NCI-H187 treated with DMSO at 0.1 percent for 48 hours (cell line): Measurements from ENCODE around the gene VWDE.
"Not testable (repeated sequence)": the region's sequence is repeated elsewhere in the genome, so short reads cannot be mapped to it uniquely, and the experiment has no call there.

Experiments
- DNase-seq: peaks from one replicate; lab custom pipeline; 2025; lab: John Stamatoyannopoulos, UW

VWDE gene

DNA sequence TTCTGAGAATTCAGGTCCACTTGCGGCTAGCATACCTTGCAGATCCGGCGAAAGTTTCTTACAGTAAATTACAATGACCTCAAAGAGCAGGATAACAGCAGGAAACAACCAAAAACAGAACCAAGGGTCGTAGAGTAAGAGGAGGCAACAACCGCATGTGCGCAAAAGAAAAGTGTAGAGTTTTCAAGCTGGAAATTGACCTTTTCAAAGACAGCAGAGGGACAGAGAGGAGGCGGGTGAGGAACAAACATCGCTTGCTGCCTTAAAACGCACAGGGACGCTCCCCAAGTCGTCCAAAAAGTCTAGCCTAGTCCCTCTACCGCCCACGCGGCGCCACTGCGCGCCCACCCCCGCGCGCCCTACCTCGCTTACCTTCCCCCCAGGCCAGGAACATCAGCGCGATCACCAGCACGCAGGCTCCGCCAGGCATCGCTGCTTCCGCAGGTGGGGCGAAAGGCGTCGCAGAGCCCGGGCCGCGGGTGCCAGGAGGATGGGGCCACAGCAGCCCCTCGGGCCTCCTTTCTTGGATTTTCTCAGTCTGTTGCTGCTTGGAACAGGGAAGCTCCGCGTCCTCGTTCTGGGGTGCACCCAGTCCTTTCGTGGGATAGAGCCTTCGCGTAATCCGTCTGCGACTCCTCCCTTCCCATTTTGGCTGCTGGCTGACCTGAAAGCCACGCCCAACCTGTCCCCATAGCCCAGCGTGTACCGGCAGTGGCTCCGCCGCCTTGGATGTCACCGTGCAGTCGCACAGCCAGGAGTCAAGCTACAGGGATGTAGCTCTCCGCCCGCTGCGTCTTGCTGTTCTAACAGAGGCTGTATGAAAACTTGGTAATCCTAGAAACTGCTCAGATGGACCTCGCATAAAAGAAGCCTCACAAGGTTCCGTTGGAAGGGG lies at the start of gene VWDE:
VWDE (minus strand) TSS at position 579 of the 895 bp plus-strand sequence; CDS start at position 430, 149 bp downstream.
- peak; percentile 57 for DNase-seq

DNA sequence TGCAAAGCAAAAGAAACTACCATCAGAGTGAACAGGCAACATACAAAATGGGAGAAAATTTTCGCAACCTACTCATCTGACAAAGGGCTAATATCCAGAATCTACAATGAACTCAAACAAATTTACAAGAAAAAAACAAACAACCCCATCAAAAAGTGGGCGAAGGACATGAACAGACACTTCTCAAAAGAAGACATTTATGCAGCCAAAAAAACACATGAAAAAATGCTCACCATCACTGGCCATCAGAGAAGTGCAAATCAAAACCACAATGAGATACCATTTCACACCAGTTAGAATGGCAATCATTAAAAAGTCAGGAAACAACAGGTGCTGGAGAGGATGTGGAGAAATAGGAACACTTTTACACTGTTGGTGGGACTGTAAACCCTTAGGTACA lies 49.5 kb upstream of the VWDE start:
- DNase-seq: not testable (repeated sequence)

DNA sequence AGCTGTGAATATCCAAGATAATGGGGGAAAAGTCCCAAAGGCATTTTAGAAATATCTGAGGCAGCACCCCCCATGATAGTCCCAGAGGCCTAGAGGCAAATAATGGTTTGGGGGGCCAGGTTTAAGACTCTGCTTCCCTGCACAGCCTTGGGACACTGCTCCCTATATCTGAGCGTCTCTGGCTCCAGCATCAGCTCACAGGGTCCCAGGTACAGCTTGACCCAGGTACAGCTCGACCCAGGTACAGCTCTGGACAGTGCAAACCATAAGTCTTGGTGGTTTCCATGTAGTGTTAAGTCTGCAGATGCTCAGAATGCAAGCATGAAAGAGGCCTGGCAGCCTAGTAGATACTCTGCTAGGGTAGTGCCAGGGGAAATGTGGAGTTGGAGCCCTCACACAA lies 47.0 kb upstream of the VWDE start:
- DNase-seq: no peak

DNA sequence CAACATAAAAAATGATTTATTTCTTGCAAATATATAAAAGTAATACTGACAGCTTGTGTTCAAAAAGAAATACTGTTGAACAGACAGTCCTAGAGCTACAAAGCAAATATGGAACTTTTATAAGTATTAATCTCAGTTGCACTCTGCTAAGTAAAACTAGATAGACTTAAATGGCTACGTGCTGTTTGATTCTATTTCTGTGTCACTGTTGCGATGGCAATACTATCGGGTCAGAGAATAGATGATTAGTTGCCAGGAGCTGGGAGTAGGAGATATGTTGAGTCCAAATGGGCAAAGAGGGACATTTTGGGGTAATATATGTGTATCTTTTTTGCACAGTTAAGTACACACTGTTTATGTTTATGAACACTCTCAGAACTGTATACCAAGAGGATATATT lies 41.1 kb upstream of the VWDE start:
- no peak for DNase-seq

DNA sequence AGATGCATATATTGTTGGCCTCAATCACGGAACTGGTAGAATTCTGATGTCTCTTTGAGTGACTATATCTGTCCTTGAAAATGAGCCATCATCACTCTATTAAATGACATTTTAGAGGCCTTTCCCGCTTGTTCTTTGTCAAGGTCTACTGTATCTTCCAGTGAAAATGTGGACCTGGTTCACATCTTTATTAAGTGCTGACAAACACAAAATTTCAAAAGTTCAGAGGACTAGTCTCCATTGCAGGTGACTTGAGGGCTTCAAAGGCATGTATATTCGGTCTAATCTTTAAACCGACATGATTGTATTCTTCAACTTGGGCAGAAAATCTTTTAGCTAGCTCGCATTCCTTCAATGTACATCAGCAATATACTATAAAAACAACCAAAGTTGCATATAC lies 36.6 kb upstream of the VWDE start:
- no peak for DNase-seq

DNA sequence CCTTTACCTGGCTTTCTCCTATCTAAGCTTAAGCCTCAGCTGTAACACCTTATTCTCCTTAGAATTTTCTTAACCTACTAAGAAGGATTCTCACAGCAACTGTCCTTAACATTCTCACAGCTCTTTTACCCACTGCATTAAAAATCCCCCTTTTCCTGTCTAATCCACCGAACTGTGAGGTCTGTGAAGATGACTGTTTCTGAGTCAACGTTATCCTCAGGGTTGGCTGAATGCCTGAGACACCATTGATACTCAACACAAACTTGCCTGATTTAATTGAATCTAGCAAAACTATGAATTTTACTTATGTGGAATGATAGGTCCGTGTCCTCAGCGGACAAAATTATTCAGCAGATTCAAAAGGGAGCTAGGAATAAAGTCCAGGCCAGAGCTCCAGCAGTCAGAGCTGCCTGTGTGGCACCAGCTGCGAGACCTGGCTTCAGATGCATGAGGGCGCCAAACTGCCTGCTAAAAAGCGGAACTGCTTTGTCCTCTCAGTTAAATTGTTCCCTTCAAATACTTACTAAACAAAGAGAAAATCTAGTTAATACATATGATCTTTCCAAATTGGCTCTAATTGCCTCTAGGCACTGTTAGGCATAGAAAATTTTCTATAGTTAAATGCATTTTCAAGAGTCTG lies 33.4 kb upstream of the VWDE start:
- DNase-seq: no peak

DNA sequence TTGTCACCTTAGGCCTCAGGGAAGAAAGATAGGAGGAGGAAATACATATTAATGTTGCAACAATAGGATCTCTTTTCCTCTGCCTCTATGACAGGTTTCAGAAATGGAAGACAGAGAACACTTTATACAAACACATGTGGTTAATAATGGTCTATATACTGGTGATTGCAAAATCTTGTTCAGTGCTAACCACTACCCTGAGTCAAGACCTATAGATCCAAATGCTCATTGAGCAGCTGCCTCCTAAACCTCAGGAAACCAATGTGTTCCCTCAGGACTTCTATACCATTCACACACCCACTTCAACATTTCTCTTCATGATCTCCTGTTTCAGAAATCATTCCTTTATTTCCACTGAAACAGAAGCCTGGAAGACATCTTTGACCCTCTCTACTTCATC lies 32.5 kb upstream of the VWDE start:
- DNase-seq: no peak

DNA sequence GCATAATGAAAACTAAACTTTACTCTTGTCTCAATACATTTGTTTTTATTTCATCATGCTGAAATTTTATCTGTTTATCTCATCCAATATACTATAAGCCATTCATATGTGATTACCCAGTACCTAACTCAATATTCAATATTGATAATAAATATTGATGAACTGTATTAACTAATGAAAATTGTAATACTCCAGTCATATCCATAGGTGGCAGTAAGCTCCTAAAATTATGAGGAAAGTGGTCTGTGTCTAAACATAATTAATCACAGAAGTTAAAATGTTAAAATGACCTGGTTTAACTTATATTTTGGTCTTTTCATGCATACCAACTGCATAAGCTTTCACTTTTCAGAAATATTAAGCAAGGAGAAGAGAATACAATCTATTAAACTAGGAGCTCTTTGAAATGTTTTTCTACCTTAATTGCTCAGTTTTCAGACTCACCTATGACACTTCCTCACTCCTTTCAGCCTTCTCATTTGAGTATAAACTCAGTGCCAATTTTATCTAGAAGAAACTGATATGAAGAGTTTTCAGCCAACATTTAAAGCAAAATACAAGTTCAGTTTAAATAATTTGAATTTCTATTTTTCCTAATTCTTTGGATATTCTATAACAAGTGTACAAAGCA lies 30.5 kb upstream of the VWDE start:
- no peak for DNase-seq

DNA sequence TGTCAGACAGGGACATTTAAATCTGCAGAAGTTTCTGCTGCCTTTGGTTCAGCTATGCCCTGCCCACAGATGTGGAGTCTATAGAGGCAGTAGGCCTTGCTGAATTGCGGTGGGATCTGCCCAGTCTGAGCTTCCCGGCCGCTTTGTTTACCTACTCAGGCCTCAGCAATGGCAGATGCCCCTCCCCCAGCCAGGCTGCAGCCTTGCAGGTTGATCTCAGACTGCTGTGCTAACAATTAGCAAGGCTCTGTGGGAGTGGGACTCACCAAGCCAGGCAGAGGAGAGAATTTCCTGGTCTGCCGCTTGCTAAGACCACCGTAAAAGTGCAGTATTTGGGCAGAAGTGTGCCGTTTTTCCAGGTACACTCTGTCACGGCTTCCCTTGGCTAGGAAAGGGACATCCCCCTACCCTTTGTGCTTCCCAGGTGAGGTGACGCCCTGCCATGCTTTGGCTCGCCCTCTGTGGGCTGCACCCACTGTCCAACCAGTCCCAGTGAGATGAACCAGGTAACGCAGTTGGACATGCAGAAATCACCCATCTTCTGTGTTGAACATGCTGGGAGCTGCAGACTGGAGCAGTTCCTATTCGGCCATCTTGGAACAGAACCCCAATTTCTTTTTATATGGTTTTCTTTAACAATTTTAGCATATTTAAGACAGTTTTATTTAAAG lies 28.4 kb upstream of the VWDE start:
- DNase-seq: no peak

DNA sequence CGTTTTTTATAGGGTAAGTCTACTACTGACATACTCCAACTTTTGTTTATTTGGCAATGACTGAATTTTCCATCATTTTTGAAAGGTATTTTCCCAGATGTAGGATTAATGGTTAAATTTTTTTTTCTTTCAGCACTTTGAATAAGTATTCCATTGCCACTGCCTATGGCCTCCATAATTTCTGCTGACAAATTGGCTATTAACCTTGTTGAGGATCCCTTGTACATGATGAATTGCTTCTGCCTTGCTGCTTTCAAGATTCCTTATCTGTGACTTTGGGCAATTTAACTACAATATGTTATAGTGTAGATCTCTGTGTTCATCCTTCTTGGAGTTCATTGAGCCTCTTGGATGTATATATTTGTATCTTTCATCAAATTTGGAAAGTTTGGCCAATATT lies 21.6 kb upstream of the VWDE start:
- DNase-seq: no peak

DNA sequence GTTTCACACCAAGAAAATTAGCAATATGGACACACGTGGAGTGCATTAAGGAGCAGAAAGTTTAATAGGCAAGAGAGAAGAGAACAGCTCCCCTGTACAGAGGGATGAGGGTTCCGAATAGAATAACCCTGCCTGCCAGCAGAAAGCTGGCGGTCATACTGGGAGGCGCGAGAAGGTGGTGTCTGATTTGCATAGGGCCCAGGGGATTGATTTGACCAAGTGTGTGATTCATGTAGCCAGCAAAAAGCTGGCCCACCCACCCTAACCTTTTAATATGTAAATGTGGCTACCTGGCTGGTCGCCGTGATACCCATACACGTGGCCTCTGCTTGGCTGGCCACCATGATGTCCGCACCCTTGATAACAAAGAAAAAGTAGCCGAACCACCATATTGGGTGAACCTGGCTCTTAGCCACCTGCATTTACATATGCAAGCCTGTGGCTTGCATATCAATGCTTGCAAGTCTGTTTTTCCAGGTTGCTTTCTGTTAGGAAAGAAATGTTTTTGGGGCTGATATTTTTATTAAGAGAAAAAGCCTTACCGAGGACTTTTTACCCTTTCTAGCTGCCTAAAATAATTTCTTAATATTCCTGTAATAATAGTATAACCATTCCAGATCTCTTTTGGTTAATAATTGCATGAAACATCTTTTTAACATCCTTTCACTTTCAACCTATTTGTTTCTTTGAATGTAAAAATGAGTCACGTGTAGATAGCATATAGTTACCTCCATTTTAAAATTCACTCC lies 20.5 kb upstream of the VWDE start:
- no peak for DNase-seq

DNA sequence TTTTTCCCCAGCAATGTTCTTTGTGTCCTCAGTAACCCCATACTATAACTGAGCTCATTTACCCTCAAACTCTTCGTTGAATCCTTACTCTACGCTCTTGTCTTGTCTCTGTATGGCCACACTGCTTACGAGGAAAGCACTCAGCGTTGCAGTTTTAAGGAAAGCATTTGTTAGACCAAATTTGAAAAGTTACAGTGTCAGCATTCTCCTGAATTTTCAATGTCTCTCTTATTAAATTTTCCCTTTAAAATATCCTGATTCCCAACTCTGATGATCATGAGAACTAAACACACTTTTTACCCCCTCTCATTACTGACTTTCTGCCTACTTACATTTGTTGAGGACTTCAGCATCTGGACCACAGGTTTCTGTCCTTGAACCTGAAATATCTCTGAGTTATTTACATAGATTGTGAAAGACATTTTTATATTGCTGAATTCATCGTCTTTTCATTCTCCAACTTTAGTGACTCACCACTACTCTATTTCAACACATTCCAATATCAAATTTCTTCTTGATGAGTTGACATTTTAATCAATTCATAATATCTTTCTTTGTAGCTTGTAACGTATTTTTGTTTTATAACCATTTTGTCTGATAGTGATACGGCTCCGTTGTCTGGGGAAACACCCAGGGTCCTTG lies 19.8 kb upstream of the VWDE start:
- DNase-seq: no peak

DNA sequence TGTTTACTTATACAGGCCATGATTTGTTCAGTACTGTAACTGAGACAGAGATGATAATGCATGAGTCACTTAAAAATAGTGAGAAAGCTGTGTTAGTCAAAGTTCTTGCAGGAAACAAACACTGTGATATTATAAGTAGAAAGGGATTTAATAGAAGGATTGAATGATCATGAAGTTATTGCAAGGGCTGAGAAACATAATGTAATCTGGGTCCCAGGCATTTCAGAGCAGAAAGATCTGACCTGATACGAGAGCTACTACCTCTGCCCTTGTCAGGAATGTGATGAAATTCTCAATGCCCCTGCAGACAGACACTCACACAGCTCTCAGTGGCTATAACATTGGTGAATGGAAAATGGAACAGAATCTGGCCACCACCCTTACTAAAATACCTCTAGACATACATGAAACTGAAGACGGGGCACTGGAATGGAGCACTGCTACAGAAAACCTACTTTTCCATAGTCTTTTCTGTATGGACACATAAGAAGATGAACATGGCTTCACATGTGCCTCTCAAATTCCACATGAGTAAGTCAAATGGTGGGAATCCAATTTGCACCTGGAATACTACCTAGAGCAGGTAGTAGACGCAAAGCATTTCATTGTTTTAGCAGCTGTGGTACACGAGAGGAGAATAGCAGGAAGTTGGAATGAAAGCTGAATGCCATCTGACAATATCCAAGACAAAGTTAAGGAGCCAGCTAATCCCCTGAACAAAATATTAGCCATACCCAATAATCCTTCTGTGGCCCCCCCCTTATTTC lies 19.1 kb upstream of the VWDE start:
- DNase-seq: no peak

DNA sequence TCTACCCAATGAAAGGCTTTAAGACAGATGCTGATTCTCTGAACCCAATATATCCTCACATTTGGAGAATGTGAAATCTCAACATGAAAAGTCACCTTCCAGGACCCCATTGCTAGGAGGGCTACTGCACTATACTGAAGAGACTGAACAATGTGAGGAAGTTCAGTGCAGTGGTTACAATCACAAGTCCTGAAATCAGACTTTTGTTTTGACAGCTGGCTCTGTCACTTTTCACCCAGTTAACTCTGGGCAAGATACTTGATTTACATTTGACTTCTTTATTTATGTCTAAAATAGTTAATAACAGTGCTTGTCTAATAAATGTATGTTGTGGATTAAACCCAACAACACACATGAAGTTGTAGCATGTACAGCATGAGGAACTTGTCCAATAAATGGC lies 14.8 kb upstream of the VWDE start:
- DNase-seq: no peak

DNA sequence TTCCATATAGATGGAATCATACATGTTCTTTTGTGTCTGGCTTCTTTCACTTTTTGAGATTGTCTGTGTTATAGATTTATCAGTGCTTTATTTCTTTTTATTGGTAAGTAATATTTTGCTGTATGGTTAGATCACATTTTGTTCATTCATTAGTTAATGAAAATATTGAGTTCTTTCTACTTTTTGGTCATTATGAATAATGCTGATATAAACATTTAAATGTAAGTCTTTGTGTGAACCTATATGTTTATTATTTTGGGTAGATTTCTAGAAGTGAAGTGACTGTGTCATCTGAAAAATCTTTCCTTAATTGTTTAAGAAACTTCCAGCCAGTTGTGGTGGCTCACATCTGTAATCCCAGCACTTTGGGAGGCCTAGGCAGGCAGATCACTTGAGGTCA lies 11.4 kb upstream of the VWDE start:
- DNase-seq: no peak

DNA sequence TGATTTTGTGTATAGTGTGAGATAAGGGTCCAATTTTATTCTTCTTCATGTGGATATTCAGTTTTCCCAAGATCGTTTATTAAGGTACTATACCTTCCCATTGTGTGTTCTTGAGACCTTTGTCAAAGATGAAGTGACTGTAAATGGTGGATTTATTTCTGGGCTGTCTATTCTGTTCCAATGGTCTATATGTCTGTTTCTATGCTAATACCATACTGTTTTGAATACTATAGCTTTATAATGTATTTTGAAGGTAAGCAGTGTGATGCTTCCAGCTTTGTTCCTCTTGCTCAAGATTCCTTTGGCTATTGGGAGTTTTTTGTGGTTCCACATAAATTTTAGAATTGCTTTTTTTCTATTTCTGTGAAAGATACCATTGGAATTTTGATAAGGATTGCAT lies 8.7 kb upstream of the VWDE start:
- no peak for DNase-seq

DNA sequence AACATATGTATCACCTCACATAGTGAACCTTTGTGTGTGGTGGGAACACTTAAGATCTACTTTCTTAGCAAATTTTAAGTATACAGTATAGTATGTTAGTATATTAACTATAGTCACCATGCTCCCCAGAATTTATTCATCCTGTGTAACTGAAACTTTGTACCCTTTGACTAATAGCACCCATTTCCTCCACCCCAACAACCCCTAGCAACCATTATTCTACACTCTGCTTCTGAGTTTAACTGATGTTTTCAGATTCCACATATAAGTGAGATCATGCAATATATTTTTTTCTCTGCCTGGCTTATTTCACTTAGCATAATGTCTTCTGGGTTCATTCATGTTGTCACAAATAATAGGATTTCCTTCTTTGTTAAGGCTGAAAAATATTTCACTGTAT lies 6.9 kb upstream of the VWDE start:
- DNase-seq: no peak

DNA sequence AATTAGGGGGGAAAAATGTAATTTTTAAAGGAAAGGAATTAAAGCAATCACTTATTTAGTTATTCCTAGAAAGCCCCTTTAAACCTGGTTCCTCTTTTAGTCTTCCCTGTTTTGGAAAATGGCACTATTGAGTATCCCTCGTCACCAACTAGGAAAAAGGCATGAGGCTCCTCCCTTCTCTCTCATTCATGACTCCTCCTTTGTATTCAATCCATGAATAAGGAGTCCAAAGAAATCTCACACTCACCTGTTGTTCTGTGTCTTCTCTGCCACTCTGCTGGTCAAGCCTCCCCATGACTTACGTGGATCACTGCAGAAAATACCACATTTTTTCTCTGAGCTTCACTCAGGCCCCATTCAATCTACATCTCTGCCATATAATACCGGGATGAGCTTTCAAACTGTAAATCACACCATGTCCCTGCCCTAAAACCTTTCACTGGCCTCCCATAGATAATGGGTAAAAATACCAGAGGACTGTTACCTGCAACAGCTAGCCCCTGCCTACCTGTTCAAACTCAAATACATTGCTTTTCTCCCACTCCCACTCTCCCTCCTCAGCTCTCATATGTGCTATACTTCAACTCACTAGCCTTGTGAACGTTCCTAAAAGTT lies 5.5 kb upstream of the VWDE start:
- DNase-seq: no peak

DNA sequence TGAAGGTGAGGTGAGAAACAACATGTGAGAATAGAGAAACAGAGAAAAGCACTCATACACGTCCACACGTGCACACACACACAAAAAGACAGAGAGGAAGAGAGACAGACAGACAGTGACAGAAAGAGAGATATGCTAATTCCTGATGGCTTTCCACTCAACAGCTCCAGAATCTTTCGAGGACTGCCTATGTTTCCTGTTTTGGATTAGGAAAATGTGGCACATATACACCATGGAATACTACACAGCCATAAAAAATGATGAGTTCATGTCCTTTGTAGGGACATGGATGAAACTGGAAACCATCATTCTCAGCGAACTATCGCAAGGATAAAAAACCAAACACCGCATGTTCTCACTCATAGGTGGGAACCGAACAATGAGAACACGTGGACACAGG lies 4.0 kb upstream of the VWDE start:
- not testable (repeated sequence) for DNase-seq

DNA sequence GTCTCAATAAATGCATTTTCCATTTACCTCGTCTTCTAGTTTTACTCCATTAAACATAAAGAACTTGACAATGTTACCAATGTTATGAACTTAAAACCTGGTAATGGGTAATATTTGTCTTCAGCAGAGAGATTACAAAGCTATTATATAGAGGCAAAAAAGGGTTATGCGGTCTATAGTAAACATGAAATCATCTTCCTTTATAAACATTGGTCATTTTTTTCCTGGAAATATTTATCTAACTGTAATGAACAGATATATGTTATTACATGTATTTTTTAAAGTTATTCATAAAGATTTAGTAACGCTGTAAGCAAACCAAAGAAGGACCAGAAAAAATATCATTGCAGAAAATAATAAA lies 1.3 kb downstream of the VWDE start:
- DNase-seq: no peak
